GM21528 (cell line): ENCODE results near the gene DDRGK1.

Experiments
- ATAC-seq: cut with Tn5 transposase; IDR thresholded peaks from one replicate; pipeline ENCODE4 v1.9.1; 2021; ENCODE audit warnings: mild to moderate bottlenecking, moderate library complexity; ENCODE audit not compliant: unreplicated experiment, low FRiP score

The DDRGK1 gene

GRCh38 chr20:3204124-3204794, at the start of gene DDRGK1:
DDRGK1 (minus strand) TSS chr20:3204682; CDS start chr20:3204627, 55 bp downstream.
- peak; percentile 85 for ATAC-seq

GRCh38 chr20:3251806-3252205, 47.3 kb upstream of the DDRGK1 start:
- ATAC-seq, result no peak

- no peak for ATAC-seq
Measured at GRCh38 chr20:3250091-3250504, 45.6 kb upstream of the DDRGK1 start.

- ATAC-seq, result no peak
Measured at GRCh38 chr20:3248993-3249347, 44.5 kb upstream of the DDRGK1 start.

GRCh38 chr20:3248167-3248992, 43.9 kb upstream of the DDRGK1 start:
- ATAC-seq, result no peak

- ATAC-seq, result no peak
Measured at GRCh38 chr20:3247638-3248037, 43.2 kb upstream of the DDRGK1 start.

- no peak for ATAC-seq
Measured at GRCh38 chr20:3246682-3247081, 42.2 kb upstream of the DDRGK1 start.

- no peak for ATAC-seq
Measured at GRCh38 chr20:3245711-3246110, 41.2 kb upstream of the DDRGK1 start.

- ATAC-seq, result no peak
Measured at GRCh38 chr20:3245156-3245555, 40.7 kb upstream of the DDRGK1 start.

GRCh38 chr20:3244613-3245012, 40.1 kb upstream of the DDRGK1 start:
- ATAC-seq, result no peak

- ATAC-seq, result no peak
Measured at GRCh38 chr20:3243718-3244358, 39.4 kb upstream of the DDRGK1 start.

- no peak for ATAC-seq
Measured at GRCh38 chr20:3242172-3242692, 37.8 kb upstream of the DDRGK1 start.

GRCh38 chr20:3240776-3241363, 36.4 kb upstream of the DDRGK1 start:
- ATAC-seq, result no peak

- ATAC-seq, result no peak
Measured at GRCh38 chr20:3239867-3240775, 35.6 kb upstream of the DDRGK1 start.

- ATAC-seq, result peak; percentile 54
Measured at GRCh38 chr20:3239026-3239866, 34.8 kb upstream of the DDRGK1 start, which contains the start of gene SLC4A11. SLC4A11 (minus strand) TSS chr20:3239190; CDS start chr20:3239137, 53 bp downstream.

GRCh38 chr20:3238616-3239025, 34.1 kb upstream of the DDRGK1 start:
- ATAC-seq, result peak; percentile 38

GRCh38 chr20:3237958-3238615, 33.6 kb upstream of the DDRGK1 start:
- peak; percentile 12 for ATAC-seq
